ENCODE measurements around the gene WDFY1. TPM values are rescaled to one million over a fixed set of nuclear protein-coding genes. Genes with fewer than 3 reads are reported as not detected.
A peak's percentile ranks its signal among the peaks of the same experiment; 100 is the strongest.

WDFY1 gene, protein sequence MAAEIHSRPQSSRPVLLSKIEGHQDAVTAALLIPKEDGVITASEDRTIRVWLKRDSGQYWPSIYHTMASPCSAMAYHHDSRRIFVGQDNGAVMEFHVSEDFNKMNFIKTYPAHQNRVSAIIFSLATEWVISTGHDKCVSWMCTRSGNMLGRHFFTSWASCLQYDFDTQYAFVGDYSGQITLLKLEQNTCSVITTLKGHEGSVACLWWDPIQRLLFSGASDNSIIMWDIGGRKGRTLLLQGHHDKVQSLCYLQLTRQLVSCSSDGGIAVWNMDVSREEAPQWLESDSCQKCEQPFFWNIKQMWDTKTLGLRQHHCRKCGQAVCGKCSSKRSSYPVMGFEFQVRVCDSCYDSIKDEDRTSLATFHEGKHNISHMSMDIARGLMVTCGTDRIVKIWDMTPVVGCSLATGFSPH
- 67.0 and 79.6 TPM in 2 replicates for total RNA-seq

DNA sequence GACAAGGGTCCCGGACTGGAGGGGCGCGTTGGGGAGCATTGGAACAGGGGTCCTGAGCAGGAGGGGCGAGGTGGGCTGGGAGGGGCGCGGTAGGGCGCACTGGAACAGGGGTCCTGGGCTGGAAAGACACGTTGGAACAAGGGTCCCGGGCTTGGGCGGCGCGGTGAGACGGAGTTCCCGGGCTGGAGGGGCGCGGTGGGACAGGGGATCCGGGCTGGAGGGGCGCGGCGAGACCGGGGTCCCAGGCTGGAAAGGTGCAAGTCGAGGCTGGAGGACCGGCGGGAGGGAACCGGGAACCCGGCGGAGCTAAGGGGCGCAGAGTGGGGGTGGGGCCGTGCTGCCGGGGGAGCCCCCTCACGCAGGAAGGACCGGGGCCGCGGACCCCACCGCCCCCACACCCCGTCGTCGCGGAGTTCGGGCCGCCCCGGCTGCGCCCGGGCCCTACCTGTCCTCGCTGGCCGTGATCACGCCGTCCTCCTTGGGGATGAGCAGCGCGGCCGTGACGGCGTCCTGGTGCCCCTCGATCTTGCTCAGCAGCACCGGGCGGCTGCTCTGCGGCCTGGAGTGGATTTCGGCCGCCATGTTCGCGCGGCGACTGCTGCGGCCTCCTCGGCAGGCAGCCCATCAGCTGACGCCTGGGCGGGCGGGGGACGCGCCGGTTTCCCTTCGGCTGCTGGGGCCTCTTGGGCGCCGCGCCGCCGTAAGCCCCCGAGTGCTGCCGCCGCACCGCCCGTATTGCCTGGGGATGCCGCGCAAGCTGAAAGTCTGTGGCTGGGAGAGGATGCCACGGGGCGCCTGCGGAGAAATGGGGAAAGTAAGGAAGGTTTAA is at the start of gene WDFY1:
TSS of gene WDFY1 (minus strand) at position 633 of the 829 bp plus-strand sequence. CDS start at position 582, 51 bp downstream.
- no peak for DNase-seq (ENCODE audit: extremely low read depth, low read depth, low spot score)

GRCh38 chr2:223994562-223995162 is 49.5 kb upstream of the WDFY1 start:
- no peak for DNase-seq (ENCODE audit: extremely low read depth, low read depth, low spot score)

DNA sequence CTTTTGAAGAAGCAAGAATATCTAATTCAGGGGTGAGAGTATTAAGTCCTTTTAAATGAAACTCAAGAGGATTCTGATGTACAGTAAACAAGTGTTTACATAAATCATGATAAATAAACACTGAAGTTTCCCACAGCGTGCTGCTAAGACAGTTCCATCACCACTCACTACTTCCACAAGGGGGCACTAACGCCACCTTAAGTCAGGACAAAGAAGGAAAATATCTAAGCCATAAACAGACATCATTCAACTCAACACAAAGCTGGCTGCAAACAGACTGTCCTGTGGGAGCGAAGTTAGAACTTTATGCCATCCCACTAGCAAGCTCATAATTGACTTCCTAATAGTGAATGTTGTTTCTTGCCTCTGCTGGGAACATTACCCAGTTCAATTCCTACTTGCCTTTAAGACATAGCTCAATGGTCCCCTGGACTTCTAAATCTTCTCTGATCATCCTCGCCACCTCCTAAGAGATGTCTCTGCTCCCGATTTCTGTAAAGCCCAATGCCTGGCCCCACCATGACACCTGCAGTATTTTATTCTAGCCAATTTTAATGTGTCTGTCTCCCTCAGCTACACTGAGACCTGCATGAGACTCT is 48.6 kb upstream of the WDFY1 start:
- DNase-seq (ENCODE audit: extremely low read depth, low read depth, low spot score), result peak; percentile 75

GRCh38 chr2:223991611-223992010 is 46.5 kb upstream of the WDFY1 start:
- DNase-seq (ENCODE audit: extremely low read depth, low read depth, low spot score), result no peak

- DNase-seq (ENCODE audit: extremely low read depth, low read depth, low spot score), result no peak
These were observed 44.7 kb upstream of the WDFY1 start for GRCh38 chr2:223989856-223990232.

GRCh38 chr2:223989206-223989855 is 44.2 kb upstream of the WDFY1 start:
- no peak for DNase-seq (ENCODE audit: extremely low read depth, low read depth, low spot score)

DNA sequence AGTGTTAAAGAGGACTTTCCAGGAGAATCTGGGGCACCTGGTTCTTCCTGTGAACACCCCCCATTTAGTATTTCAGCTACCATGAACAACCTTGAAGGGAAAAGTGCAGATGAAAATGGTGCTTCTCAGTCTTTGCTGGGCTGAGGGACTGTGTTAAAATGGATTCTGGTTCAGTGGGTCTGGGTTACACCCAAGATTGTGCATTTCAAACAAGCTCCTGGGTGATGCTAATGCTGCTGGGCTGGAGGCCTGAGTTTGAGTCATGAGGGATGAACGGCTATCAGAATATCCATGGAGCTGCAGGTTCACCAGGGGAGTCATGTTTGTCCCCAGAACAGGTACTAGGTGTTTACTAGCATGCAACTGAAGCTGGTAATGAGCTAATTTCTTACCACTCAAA is 36.1 kb upstream of the WDFY1 start:
- no peak for DNase-seq (ENCODE audit: extremely low read depth, low read depth, low spot score)

- DNase-seq (ENCODE audit: extremely low read depth, low read depth, low spot score), result no peak
These were observed 35.7 kb upstream of the WDFY1 start for GRCh38 chr2:223980803-223981202.

- no peak for DNase-seq (ENCODE audit: extremely low read depth, low read depth, low spot score)
These were observed 35.2 kb upstream of the WDFY1 start for GRCh38 chr2:223980397-223980735.

GRCh38 chr2:223979730-223980396 is 34.7 kb upstream of the WDFY1 start:
- DNase-seq (ENCODE audit: extremely low read depth, low read depth, low spot score), result no peak

GRCh38 chr2:223978451-223978850 is 33.3 kb upstream of the WDFY1 start:
- no peak for DNase-seq (ENCODE audit: extremely low read depth, low read depth, low spot score)

DNA sequence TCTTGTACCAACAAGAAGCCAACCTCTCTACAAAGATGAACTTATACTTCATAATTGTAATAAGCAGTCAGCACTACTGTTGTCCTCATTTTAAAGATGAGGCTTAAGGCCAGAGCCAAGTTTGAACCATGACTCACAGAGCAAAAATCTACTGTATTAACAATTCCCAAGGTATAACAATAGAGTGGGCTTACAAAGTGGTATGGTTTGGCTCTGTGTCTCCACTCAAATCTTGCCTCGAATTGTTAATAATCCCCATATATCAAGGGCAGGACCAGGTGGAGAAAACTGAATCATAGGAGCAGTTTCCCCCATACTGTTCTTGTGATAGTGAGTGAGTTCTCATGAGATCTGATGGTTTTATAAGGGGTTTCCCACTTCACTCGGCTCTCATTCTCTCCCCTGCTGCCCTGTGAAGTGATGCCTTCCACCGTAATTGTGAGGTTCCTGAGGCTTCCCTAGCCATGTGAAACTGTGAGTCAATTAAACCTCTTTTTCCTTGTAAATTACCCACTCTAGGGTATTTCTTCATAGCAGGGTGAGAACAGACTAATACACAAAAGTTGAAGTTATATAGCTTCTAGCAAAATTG is 31.6 kb upstream of the WDFY1 start:
- DNase-seq (ENCODE audit: extremely low read depth, low read depth, low spot score), result peak; percentile 55

DNA sequence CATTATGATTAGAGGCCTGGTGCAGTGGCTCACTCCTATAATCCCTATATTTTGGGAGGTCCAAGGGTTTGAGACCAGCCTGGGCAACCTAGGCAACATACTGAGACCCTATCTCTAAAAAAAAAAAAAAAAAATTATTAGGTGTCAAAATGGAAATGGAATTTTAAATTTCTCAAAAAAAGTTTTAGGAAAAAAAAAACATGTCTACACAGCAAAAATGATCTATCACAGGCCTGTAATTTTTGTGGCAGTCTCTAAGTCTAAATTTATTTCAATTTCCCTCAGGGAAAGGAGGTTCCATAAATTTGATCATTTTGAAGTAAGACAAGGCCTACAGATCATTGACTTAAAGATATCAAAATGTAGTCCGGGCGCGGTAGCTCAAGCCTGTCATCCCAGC is 28.5 kb upstream of the WDFY1 start:
- no peak for DNase-seq (ENCODE audit: extremely low read depth, low read depth, low spot score)

DNA sequence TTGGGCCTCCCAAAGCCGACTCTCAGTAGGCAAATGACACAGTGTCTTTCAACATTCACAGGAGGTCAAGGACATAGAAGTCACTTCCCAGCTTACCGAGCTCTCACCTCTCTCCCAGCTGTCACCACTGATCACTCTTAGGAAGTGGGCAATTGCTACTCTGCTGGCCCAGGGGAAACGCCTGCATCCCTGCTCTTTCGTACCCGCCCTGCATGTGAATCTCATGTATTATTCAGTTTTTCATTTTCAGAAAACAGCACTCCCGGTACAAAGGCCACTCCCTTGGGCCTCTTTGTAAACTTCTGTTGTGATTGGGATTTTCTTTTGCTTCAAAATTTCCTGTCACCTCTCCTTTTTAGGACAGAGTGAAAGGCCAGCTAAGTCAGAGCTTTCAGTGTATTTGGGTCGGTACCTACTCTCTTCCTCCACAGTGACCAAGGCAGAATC is 27.5 kb upstream of the WDFY1 start:
- DNase-seq (ENCODE audit: extremely low read depth, low read depth, low spot score), result no peak

- DNase-seq (ENCODE audit: extremely low read depth, low read depth, low spot score), result no peak
These were observed 26.6 kb upstream of the WDFY1 start for GRCh38 chr2:223971731-223972130.

DNA sequence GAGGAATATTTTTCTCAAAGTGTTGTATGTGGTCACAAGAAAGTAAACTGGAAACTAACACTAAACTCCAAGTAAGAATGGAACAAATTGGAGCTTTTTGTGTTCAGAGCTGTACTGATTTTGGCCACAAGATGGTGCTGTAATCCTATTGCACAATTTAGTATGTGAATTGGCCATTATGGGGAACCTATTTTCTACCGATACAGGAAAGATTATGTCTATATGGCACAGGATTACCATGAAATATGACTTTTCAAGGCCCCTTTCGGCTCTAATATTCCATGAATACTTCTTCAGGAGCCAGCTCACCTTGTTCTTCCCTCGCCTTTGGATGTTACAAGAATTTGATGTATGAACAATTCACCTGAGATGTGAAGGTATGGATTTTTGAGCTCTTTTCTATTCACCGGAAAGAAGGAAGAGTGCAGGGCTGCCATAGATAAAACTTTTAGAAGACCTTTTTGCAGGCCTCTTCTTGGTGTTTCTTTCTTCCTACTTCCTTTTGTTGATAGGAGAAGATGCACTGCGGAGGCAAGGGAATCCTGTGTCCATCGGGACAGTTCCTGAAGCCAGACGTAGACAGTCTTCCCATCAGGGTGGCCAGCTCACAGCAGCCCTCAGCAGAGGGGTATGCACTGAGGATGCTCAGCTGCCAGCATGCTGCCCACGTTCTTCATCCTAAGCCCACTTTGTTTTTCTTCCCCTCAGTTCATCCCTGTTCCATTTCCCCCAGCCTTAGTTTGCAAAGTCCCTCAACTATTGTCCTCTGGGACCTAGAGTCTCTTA is 25.4 kb upstream of the WDFY1 start:
- DNase-seq (ENCODE audit: extremely low read depth, low read depth, low spot score), result peak; percentile 52

DNA sequence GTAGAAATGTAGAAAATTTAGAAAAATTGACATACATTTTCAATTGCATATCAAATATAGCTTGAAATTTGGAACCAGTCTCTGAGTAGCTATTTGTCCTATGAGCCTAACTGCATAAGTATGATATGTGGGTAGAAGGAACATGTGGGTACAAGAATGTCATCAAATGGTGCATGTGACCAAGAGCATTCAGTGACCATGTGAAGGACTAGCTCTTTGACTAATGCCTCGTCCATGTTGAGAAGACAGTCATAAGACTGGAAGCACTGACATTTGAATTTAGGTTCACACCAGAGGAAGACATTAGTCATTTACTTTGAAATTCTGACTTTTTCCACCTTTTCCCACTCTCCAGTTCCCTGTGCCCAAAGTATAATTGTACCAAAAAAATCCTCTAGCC is 24.7 kb upstream of the WDFY1 start:
- DNase-seq (ENCODE audit: extremely low read depth, low read depth, low spot score), result no peak

DNA sequence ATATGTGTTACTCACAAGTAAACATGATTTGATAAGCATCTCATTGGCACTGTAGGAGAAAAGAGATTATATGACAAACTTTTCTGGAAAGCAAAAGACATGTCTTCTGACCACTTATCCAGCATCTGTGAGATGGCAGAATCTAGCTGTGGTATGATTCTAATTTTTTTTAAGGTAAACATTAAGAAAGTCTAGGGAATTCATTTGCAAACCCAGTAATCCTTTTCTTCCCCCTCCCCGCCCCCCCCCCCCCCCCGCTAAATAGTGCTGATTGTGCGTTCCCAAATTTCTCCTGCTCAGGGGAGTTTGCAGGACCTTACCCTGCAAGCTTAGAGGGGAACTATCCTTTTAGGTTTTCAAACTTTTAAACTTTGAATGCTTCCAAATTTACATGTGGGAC is 24.2 kb upstream of the WDFY1 start:
- no peak for DNase-seq (ENCODE audit: extremely low read depth, low read depth, low spot score)

- no peak for DNase-seq (ENCODE audit: extremely low read depth, low read depth, low spot score)
These were observed 22.8 kb upstream of the WDFY1 start for GRCh38 chr2:223967981-223968380.
